Measurements from ENCODE around the gene RPL13A.

The RPL13A gene

DNA sequence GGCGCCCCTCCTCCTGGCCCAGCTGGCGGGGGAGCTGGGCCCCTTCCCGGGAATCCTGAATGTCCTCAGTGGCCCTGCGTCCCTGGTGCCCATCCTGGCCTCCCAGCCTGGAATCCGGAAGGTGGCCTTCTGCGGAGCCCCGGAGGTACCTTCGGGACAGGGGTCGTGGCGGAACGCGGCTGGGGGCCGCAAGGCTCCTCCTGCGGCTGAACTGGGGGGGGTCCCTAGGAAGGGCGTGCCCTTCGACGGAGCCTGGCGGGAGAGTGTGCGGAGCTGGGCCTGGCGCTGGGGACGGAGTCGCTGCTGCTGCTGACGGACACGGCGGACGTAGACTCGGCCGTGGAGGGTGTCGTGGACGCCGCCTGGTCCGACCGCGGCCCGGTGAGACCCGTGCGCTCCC, 25.8 kb upstream of the RPL13A start:
- H3K27ac ChIP-seq: no peak overlapping the region
- no peak for DNase-seq (ENCODE audit: low read depth, low spot score)
- H3K9ac ChIP-seq (ENCODE audit: insufficient read length): no peak overlapping the region
- H3K36me3 ChIP-seq (ENCODE audit: insufficient read depth, low read length): peaks cover 24% of the 10 kb centered on the region
- no peak overlapping the region for H3K4me3 ChIP-seq
- H3K9me3 ChIP-seq (ENCODE audit: low read depth, low read length): no peaks in the 10 kb centered on the region
- TF ChIP-seq EZH2 (IDR thresholded peaks at IDR 0.05) (no peak), FOXP2 (optimal IDR thresholded peaks at IDR 0.05; ENCODE audit: control extremely low read depth, extremely low read length, insufficient read depth) (no peak), POLR2AphosphoS5 (IDR thresholded peaks at IDR 0.05; ENCODE audit: borderline replicate concordance, low read depth, low read length) (no peak)

DNA sequence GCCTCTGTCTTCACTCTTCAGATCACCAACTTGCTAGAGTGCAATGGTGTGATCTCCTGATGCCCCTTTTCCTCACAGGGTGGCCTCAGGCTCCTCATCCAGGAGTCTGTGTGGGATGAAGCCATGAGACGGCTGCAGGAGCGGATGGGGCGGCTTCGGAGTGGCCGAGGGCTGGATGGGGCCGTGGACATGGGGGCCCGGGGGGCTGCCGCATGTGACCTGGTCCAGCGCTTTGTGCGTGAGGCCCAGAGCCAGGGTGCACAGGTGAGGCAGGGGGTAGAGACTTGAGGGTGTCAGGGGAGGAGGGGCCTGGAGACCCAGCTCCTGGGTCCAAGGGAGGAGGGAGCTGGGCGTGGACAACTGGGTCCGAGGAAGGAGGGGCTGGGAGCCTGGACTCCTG, 24.9 kb upstream of the RPL13A start:
- Histone ChIP-seq H3K4me3 (no peak overlapping the region), H3K36me3 (ENCODE audit: insufficient read depth, low read length) (peaks cover 24% of the 10 kb centered on the region), H3K9ac (ENCODE audit: insufficient read length) (no peak overlapping the region), H3K27ac (no peak overlapping the region), H3K9me3 (ENCODE audit: low read depth, low read length) (no peaks in the 10 kb centered on the region)
- no peak for TF ChIP-seq EZH2 (IDR thresholded peaks at IDR 0.05)
- no peak for TF ChIP-seq POLR2AphosphoS5 (IDR thresholded peaks at IDR 0.05; ENCODE audit: borderline replicate concordance, low read depth, low read length)
- TF ChIP-seq FOXP2 (optimal IDR thresholded peaks at IDR 0.05; ENCODE audit: control extremely low read depth, extremely low read length, insufficient read depth): no peak
- no peak for DNase-seq (ENCODE audit: low read depth, low spot score)

DNA sequence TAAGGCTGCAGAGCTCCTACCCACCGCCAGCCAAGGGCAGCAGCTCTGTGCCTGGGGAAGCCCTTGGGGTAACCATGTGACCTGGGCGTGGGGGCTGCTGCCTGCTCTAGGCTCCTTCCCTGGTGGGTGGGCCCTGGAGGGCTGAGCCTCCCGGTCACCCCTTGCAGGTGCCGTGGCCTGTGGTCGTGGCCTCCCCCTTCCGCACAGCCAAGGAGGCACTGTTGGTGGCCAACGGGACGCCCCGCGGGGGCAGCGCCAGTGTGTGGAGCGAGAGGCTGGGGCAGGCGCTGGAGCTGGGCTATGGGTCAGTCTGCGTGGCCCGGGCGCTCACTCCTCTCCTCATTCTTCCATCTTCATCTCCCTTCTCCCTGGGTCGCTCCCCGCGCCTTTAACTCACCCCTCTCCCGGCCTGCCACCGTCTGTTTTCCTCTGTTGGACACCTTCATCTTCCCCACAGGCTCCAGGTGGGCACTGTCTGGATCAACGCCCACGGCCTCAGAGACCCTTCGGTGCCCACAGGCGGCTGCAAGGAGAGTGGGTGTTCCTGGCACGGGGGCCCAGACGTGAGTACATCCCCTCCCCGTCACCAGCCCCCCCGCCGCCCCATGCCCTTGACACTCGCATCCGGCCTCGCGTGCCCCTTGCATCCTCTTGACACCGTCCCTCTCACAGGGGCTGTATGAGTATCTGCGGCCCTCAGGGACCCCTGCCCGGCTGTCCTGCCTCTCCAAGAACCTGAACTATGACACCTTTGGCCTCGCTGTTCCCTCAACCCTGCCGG, 23.3 kb upstream of the RPL13A start:
- no peak overlapping the region for H3K4me3 ChIP-seq
- no peaks in the 10 kb centered on the region for H3K9me3 ChIP-seq (ENCODE audit: low read depth, low read length)
- DNase-seq (ENCODE audit: low read depth, low spot score): no peak
- H3K27ac ChIP-seq: no peak overlapping the region
- peaks cover 24% of the 10 kb centered on the region for H3K36me3 ChIP-seq (ENCODE audit: insufficient read depth, low read length)
- no peak for TF ChIP-seq POLR2AphosphoS5 (IDR thresholded peaks at IDR 0.05; ENCODE audit: borderline replicate concordance, low read depth, low read length)
- no peak for TF ChIP-seq EZH2 (IDR thresholded peaks at IDR 0.05)
- no peak overlapping the region for H3K9ac ChIP-seq (ENCODE audit: insufficient read length)

DNA sequence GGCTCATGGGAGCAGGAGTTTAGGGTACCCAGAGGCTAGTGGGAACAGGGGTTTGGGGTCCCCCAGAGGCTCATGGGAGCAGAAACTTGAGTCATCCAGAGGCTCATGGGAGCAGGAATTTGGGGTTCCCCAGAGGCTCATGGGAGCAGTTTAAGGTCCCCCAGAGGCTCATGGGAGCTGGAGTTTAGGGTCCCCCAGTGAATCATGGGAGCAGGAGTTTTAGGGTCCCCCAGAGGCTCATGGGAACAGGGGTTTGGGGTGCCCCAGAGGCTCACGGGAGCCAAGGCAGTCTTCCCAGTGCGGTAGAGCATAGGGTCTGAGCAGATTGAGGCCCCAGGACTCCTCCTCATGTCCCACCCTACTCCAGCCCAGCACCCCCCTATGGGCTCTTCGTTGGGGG, 22.0 kb upstream of the RPL13A start:
- no peak overlapping the region for H3K4me3 ChIP-seq
- H3K9me3 ChIP-seq (ENCODE audit: low read depth, low read length): no peaks in the 10 kb centered on the region
- H3K9ac ChIP-seq (ENCODE audit: insufficient read length): no peak overlapping the region
- no peak overlapping the region for H3K27ac ChIP-seq
- DNase-seq (ENCODE audit: low read depth, low spot score): no peak
- peaks cover 16% of the 10 kb centered on the region; the same call in 1 of the 2 replicates for H3K36me3 ChIP-seq (ENCODE audit: insufficient read depth, low read length)
- TF ChIP-seq FOXP2 (optimal IDR thresholded peaks at IDR 0.05; ENCODE audit: control extremely low read depth, extremely low read length, insufficient read depth) (no peak), EZH2 (IDR thresholded peaks at IDR 0.05) (no peak), POLR2AphosphoS5 (IDR thresholded peaks at IDR 0.05; ENCODE audit: borderline replicate concordance, low read depth, low read length) (no peak)

DNA sequence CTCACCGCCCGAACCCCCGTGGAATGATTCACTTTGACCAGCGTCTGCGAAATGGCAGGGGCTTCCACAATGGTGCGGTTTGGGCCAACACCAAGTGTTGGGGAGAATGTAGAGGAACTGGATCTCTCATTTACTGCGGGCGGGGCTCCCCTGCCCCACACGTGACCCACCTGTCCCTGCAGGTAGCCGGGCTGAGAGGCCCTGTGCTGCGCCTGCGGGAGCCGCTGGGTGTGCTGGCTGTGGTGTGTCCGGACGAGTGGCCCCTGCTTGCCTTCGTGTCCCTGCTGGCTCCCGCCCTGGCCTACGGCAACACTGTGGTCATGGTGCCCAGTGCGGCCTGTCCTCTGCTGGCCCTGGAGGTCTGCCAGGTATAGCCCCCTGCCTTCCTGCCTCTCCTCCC, 19.2 kb upstream of the RPL13A start:
- Histone ChIP-seq H3K27ac (no peak overlapping the region), H3K4me3 (no peak overlapping the region), H3K9me3 (ENCODE audit: low read depth, low read length) (no peaks in the 10 kb centered on the region), H3K9ac (ENCODE audit: insufficient read length) (no peak overlapping the region), H3K36me3 (ENCODE audit: insufficient read depth, low read length) (peaks cover 16% of the 10 kb centered on the region; the same call in 1 of the 2 replicates)
- no peak for TF ChIP-seq POLR2AphosphoS5 (IDR thresholded peaks at IDR 0.05; ENCODE audit: borderline replicate concordance, low read depth, low read length)
- TF ChIP-seq FOXP2 (optimal IDR thresholded peaks at IDR 0.05; ENCODE audit: control extremely low read depth, extremely low read length, insufficient read depth): no peak
- TF ChIP-seq EZH2 (IDR thresholded peaks at IDR 0.05): no peak
- DNase-seq (ENCODE audit: low read depth, low spot score): no peak

DNA sequence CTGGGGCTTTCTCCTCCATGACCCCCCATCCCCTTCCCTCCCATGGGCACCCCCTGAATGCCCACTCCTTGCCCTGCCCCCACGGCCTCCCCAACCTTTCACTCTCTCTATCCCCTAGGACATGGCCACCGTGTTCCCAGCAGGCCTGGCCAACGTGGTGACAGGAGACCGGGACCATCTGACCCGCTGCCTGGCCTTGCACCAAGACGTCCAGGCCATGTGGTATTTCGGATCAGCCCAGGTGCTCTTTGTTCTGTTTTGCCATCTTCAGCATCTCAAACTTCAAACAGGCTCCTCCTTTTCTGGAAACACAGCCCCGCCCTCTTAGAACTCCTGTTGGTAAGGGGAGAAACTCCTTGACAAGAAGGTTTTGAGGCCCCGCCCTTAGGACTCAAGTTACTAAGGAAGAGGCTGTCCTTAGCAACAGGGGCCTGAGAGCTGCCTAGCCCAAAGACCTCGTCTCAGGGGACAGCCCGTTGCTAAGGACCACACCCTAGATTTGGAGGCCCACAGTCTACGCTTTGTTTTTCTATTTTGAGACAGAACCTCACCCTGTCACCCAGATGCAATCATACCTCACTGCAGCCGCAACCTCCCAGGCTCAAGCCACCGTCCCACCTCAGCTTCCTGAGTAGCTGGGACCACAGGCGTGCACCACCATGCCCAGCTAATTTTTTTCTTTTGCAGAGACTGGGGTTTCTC, 18.5 kb upstream of the RPL13A start:
- DNase-seq (ENCODE audit: low read depth, low spot score): no peak
- H3K9me3 ChIP-seq (ENCODE audit: low read depth, low read length): no peaks in the 10 kb centered on the region
- no peak overlapping the region for H3K4me3 ChIP-seq
- H3K36me3 ChIP-seq (ENCODE audit: insufficient read depth, low read length): peaks cover 16% of the 10 kb centered on the region; the same call in 1 of the 2 replicates
- TF ChIP-seq EZH2 (IDR thresholded peaks at IDR 0.05): no peak
- no peak overlapping the region for H3K27ac ChIP-seq
- H3K9ac ChIP-seq (ENCODE audit: insufficient read length): no peak overlapping the region

DNA sequence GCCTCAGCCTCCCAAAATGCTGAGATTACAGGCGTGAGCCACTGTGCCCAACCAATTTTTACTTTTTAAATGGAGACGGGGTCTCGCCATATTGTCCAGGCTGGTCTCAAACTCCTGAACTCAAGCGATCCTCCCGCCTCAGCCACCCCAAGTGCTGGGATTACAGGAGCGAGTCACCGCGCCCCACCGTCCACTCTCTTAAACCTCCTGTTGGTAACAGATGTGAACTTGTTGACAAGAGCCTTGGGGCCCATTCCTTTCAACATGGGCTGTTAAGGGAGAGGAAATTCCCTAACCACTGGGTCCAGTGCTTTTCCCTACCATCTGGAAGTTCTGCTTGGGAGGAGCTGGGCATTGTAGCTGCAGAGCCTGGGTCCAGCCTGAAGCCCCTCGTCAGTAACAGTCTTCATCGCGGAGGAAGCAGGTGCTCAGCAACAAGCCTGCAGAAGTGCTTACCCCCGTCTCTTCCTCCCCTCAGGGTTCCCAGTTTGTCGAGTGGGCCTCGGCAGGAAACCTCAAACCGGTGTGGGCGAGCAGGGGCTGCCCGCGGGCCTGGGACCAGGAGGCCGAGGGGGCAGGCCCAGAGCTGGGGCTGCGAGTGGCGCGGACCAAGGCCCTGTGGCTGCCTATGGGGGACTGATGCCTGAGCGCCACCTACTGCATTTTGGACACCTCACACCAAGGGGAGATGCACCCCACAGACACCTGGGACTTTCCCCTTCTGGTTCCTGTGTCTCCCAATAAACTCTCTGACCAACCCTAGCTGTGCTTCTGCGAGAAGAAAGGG, 17.4 kb upstream of the RPL13A start:
- no peak for DNase-seq (ENCODE audit: low read depth, low spot score)
- no peak overlapping the region for H3K4me3 ChIP-seq
- H3K9ac ChIP-seq (ENCODE audit: insufficient read length): no peak overlapping the region
- peaks cover 16% of the 10 kb centered on the region; the same call in 1 of the 2 replicates for H3K36me3 ChIP-seq (ENCODE audit: insufficient read depth, low read length)
- TF ChIP-seq EZH2 (IDR thresholded peaks at IDR 0.05): no peak
- no peak for TF ChIP-seq FOXP2 (optimal IDR thresholded peaks at IDR 0.05; ENCODE audit: control extremely low read depth, extremely low read length, insufficient read depth)
- no peak for TF ChIP-seq POLR2AphosphoS5 (IDR thresholded peaks at IDR 0.05; ENCODE audit: borderline replicate concordance, low read depth, low read length)
- no peaks in the 10 kb centered on the region for H3K9me3 ChIP-seq (ENCODE audit: low read depth, low read length)
- no peak overlapping the region for H3K27ac ChIP-seq

DNA sequence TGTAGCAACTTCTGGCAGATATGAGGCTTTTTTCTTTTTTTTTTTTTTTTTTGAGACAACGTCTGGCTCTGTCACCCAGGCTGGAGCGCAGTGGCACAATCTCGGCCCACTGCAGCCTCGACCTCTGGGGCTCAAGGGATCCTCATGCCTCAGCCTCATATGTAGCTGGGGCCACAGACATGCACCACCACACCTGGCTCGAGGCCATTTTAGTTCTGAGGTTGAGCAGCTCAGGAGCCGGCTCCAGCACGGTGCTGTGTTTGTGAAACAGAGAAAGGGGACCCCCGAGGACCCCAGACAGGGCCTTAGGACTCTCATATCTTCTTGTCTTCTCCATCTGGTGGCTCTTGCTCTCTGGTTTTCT, 16.8 kb upstream of the RPL13A start:
- no peak for DNase-seq (ENCODE audit: low read depth, low spot score)
- TF ChIP-seq EZH2 (IDR thresholded peaks at IDR 0.05) (no peak), FOXP2 (optimal IDR thresholded peaks at IDR 0.05; ENCODE audit: control extremely low read depth, extremely low read length, insufficient read depth) (no peak), POLR2AphosphoS5 (IDR thresholded peaks at IDR 0.05; ENCODE audit: borderline replicate concordance, low read depth, low read length) (no peak)
- no peak overlapping the region for H3K4me3 ChIP-seq
- peak overlapping the region; percentile 13; the same call in 1 of the 2 replicates for H3K27ac ChIP-seq
- H3K9ac ChIP-seq (ENCODE audit: insufficient read length): no peak overlapping the region
- H3K9me3 ChIP-seq (ENCODE audit: low read depth, low read length): no peaks in the 10 kb centered on the region
- H3K36me3 ChIP-seq (ENCODE audit: insufficient read depth, low read length): peaks cover 10% of the 10 kb centered on the region; the same call in 1 of the 2 replicates
